Activated T-cell treated with anti-CD3 and anti-CD28 coated beads, Interleukin-2, amount 50 U/mL, for 1 hour (primary cell): ENCODE measurements around the gene SEC14L3.

ENCODE experiments used
- DNase-seq: peaks from one replicate; pipeline ENCODE4 v3.0.0-alpha.2; 2020

SEC14L3 gene

GRCh38 chr22:30441088-30441487 lies 30.7 kb downstream of the SEC14L3 start:
- DNase-seq = no peak

DNA sequence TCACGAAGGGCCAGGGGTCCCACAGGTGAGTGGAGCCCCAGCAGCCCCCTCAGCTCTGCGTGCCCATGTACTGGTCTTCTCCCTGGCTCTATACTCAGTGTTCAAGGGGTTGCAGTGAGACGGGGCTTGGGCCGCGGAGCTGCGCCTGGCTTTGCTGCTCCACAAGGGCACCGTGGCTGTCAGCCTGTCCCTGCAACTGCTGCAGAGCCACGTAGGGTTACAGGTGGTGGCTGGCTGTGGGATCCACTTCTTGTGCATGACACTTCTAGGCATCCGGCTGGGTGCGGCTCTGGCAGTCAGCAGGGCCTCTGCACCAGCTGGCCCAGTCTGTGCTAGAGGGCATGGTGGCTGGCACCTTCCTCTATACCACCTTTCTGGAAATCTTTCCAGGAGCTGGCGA lies 32.0 kb downstream of the SEC14L3 start:
- DNase-seq = no peak

DNA sequence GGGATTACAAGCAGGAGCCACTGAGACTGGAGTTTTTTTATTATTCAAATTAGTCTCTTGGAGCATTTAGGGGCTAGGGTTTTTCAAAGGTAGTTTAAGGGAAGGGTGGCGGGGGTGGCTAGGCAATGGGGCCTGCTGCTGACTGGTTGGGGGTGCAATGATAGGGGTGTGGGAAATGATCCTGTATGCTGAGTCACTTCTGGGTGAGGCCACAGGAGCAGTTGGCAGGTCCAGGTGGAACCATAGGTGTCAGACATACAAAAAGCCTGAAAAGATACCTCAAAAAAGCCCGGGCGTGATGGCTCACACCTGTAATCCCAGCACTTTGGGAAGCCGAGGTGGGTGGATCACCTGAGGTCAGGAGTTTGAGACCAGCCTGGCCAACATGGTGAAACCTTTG lies 32.6 kb downstream of the SEC14L3 start:
- DNase-seq = no peak

- no peak for DNase-seq
These were observed 33.3 kb downstream of the SEC14L3 start for GRCh38 chr22:30438559-30438958.

GRCh38 chr22:30436196-30436595 lies 35.6 kb downstream of the SEC14L3 start:
- DNase-seq = no peak

DNA sequence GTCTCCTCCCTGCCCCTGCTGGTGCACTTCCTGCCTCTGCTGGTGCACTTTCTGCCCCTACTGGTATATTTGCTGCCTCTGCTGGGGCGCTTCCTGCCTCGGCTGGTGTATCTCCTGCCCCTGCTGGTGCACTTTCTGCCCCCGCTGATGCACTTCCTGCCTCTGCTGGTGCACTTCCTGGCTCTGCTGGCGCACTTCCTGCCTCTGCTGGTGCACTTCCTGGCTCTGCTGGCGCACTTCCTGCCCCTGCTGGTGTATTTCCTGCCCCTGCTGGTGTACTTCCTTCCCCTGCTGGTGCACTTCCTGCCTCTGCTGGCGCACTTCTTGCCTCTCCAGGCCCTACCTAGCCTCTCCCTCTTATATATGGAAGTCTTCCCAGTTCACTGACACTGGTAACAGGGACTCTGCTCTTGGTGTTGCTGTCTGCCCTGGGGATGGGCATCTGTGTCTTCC lies 36.1 kb downstream of the SEC14L3 start:
- DNase-seq = peak; percentile 80

DNA sequence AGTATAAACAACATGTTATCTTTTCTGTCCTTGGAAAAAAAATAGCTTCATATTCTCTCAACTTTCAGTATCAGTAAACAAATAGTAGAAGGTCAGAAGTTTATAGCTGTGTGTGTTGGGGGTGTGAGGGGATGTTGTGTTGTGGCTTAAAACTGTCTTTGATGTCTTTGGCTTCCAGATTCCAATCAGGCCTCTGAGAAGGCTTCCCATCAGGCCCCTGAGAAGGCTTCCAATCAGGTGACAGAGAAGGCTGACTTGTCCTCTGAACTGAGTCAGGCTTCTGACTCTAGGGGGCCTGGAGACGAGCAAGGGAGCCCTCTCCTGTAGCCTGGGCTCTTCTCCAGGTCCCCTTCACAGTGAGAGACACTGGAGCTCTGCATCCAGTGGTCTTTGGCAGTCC lies 37.0 kb downstream of the SEC14L3 start:
- DNase-seq = no peak

GRCh38 chr22:30433773-30434172 lies 38.0 kb downstream of the SEC14L3 start:
- DNase-seq = no peak

DNA sequence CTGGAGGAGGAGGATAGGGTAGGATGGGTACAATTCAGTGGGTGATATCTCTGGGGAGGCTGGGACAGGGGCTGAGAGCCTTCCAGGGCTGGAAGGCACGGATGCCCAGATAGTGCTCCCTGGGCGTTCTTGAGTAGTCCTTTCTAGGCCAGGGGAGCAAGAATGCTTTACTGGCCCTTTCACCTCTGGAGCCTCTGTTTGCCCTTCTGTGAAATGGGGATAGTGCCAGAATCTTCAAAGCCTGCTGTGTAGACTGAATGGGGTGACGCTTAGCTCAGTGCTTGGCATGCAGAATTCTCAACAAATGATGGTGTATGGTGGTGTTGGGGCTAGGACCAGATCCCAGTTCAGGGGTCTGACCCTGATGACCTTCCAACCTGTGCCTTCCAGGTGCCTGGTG lies 38.6 kb downstream of the SEC14L3 start:
- no peak for DNase-seq

GRCh38 chr22:30432520-30432919 lies 39.3 kb downstream of the SEC14L3 start:
- no peak for DNase-seq

- DNase-seq = no peak
These were observed 39.7 kb downstream of the SEC14L3 start for GRCh38 chr22:30432096-30432495.

DNA sequence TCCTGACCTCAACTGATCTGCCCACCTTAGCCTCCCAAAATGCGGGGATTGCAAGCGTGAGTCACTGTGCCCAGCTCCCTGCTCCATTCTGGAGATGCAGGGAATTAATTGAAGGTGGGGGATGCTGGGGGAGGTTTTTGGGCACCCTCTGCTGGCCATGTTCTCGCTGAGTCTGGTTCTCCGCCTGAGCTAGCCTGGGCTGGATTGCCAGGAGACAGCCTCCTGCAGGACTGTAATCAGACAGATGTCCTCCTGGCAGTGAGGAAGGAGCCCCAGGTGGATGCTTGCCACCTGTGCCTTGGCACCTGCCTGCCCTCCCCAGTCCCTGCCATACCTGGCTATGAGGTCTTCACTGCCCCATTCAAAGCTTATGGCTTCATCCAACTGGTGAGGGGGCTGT lies 40.9 kb downstream of the SEC14L3 start:
- no peak for DNase-seq

DNA sequence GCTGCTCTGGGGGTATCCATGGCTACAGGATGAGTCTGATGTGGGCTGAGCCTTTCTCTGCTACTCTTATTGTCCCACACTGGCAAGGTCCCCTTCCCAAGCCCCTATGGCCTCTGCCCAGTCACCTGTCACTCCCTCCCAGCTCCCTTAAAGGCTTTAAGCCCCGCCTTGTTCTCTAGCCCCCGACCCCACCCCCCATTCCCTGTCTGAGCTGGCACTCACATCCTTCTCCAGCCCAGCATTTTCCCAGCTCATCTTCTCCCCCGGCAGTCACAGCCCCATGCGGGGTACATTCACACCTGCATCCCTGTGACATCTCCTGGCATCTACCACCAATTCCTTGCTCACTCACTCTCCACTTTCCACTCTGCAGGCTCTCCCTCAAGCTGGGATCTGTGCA lies 41.9 kb downstream of the SEC14L3 start:
- DNase-seq = no peak

GRCh38 chr22:30427871-30428270 lies 43.9 kb downstream of the SEC14L3 start:
- DNase-seq = no peak

GRCh38 chr22:30426388-30427353 lies 45.1 kb downstream of the SEC14L3 start:
- DNase-seq = peak; percentile 87

DNA sequence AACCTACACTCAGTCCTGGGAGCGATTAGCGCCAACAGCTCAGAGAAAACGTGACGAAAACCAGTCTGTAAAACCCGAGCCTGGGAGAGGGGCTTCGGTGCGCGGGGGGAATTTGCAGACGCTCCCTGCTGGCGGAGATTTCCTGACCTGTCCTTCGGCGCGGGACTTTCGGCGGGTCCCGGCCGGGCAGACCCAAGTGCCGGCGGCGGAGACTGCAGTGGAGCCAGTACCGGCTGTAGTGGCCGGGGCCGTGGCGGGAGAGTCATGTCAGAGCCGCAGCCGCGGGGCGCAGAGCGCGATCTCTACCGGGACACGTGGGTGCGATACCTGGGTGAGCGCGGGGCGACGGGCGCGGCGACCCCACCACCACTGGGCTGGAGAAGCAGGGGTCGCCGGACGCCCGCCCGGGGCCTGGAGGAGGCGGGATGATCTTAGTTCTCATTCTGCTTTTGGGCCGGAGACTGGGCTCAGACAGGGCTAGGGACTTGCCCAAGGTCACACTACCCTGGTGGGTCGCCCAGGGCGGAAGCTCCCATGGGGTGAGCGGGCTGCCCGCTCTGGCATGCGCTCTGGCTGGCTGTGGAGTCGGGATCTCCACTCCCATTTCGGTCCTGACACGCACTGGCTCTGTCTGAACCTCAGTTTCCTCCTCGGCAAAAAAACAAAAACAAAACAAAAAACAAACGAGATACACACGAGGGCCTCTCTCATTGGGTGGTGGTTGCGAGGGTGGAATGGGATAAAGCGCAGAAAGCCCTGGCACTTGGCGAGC lies 46.0 kb downstream of the SEC14L3 start, which contains the start of gene MTFP1:
TSS of gene MTFP1 (plus strand) at position 153 of the 772 bp plus-strand sequence. CDS start at position 265, 112 bp downstream.
- peak; percentile 64 for DNase-seq

- no peak for DNase-seq
These were observed 46.5 kb downstream of the SEC14L3 start for GRCh38 chr22:30425327-30425615.

GRCh38 chr22:30424534-30425326 lies 47.1 kb downstream of the SEC14L3 start:
- no peak for DNase-seq

- peak; percentile 96 for DNase-seq
These were observed 47.8 kb downstream of the SEC14L3 start for GRCh38 chr22:30423959-30424533.

DNA sequence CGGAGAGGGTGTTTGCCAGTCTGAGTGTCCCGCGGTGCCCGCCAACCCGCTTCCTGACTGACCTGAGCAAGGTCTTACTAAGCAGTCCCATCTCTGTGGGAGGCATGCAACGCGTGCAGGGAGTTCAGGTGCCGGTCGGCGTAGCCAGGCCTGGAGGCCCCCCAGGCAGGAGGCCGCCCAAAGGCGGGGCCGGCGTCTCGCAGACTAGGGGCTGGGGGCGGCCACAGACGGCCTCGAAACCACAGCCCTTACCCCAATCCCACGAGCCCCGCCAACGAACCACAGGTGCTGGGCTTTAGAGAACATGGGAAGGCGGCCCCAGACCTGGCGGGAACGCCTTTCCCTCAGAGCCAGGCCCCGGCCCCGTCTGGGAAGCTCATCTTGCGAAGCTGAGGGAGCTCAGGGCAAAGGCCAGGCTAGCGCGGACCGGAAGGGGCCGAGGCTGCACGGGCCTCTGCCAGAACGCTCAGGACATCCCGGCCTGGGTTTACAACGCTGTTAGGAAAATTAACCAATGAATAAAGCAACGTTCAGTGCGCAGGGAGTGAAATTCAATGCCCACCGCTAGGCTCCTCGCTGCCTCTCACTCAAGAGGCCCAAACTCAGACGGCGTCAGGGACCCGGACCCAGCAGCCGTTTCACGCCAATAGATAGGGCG lies 48.4 kb downstream of the SEC14L3 start:
- no peak for DNase-seq

DNA sequence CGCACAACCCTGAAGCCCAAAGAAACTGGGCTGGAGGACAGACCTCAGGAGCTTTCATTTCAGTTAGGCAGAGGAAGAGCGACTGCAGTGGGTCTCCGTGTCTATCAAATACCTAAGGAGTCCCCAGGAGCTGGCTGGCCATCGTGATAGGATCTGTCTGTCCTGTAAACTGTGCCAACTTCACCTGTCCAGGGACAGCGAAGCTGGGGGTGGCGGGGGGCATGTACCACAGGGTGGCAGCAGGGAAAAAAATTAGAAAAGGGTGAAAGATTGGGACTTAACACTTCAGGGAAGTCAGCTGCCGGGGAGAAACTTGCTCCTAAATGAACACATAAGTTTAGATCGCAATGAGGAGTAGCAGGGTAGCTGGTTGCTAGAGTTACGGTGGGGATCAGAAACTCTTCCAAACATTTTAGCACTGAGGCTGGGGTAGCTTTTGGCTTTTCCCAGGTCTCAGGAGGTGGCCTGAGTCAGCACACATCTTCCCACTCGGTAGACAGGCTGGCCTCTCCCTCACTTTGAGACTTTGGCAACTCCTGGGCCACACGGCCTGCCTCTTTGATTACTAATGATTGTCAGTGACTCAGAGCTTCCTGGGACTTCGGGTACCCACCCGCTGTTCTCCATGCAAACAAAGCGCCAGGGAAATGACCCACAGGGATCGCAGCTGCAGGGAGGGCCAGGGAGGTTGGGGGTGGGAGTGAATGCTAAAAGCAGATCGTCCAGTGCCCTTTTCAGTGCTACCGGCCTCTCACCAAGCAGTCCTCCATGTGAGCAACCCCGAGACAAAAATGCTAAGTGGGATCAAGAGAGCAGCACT lies 49.1 kb downstream of the SEC14L3 start:
- DNase-seq = no peak
